ENCODE data around the gene KRT38.

The KRT38 gene

GRCh38 chr17:41420134-41420533 lies 20.6 kb downstream of the KRT38 start:
- H3K4me3 ChIP-seq (ENCODE audit: low read depth, low read length) = no peak overlapping the region
- peaks cover 11% of the 10 kb centered on the region for H3K9me3 ChIP-seq (ENCODE audit: severe bottlenecking)
- H3K36me3 ChIP-seq = no peaks in the 10 kb centered on the region
- peaks cover 100% of the 10 kb centered on the region for H3K27me3 ChIP-seq (ENCODE audit: insufficient read depth, low read depth, severe bottlenecking)
- DNase-seq = no peak
- TF ChIP-seq CTCF (IDR thresholded peaks at IDR 0.05; ENCODE audit: low read depth, low read length) = no peak
- H3K27ac ChIP-seq = no peak overlapping the region

GRCh38 chr17:41419716-41420115 lies 21.1 kb downstream of the KRT38 start:
- no peak overlapping the region for H3K27ac ChIP-seq
- no peak for TF ChIP-seq CTCF (IDR thresholded peaks at IDR 0.05; ENCODE audit: low read depth, low read length)
- no peak for DNase-seq

GRCh38 chr17:41418116-41418860 lies 22.5 kb downstream of the KRT38 start:
- DNase-seq = no peak
- Histone ChIP-seq H3K36me3 (no peaks in the 10 kb centered on the region), H3K4me3 (ENCODE audit: low read depth, low read length) (no peak overlapping the region), H3K9me3 (ENCODE audit: severe bottlenecking) (peaks cover 7% of the 10 kb centered on the region), H3K27me3 (ENCODE audit: insufficient read depth, low read depth, severe bottlenecking) (peaks cover 100% of the 10 kb centered on the region), H3K27ac (no peak overlapping the region)
- TF ChIP-seq CTCF (IDR thresholded peaks at IDR 0.05; ENCODE audit: low read depth, low read length) = no peak

More at GRCh38 chr17:41419716-41420115, 21.1 kb downstream of the KRT38 start:
- H3K4me3 ChIP-seq (ENCODE audit: low read depth, low read length) = no peak overlapping the region
- H3K36me3 ChIP-seq = no peaks in the 10 kb centered on the region
- H3K27me3 ChIP-seq (ENCODE audit: insufficient read depth, low read depth, severe bottlenecking) = peaks cover 100% of the 10 kb centered on the region
- peaks cover 7% of the 10 kb centered on the region for H3K9me3 ChIP-seq (ENCODE audit: severe bottlenecking)

- Histone ChIP-seq H3K9me3 (ENCODE audit: severe bottlenecking) (peaks cover 7% of the 10 kb centered on the region), H3K27ac (no peak overlapping the region), H3K4me3 (ENCODE audit: low read depth, low read length) (no peak overlapping the region), H3K36me3 (no peaks in the 10 kb centered on the region), H3K27me3 (ENCODE audit: insufficient read depth, low read depth, severe bottlenecking) (peaks cover 100% of the 10 kb centered on the region)
- peak; percentile 77 for TF ChIP-seq CTCF (IDR thresholded peaks at IDR 0.05; ENCODE audit: low read depth, low read length)
- no peak for DNase-seq
Measured at GRCh38 chr17:41417576-41418015, 23.2 kb downstream of the KRT38 start.

- no peak for DNase-seq
- Histone ChIP-seq H3K36me3 (no peaks in the 10 kb centered on the region), H3K9me3 (ENCODE audit: severe bottlenecking) (peaks cover 7% of the 10 kb centered on the region), H3K27me3 (ENCODE audit: insufficient read depth, low read depth, severe bottlenecking) (peaks cover 100% of the 10 kb centered on the region), H3K4me3 (ENCODE audit: low read depth, low read length) (no peak overlapping the region), H3K27ac (no peak overlapping the region)
- TF ChIP-seq CTCF (IDR thresholded peaks at IDR 0.05; ENCODE audit: low read depth, low read length) = no peak
Measured at GRCh38 chr17:41417127-41417526, 23.7 kb downstream of the KRT38 start.

- Histone ChIP-seq H3K27ac (no peak overlapping the region), H3K27me3 (ENCODE audit: insufficient read depth, low read depth, severe bottlenecking) (peaks cover 100% of the 10 kb centered on the region), H3K4me3 (ENCODE audit: low read depth, low read length) (no peak overlapping the region), H3K36me3 (no peaks in the 10 kb centered on the region), H3K9me3 (ENCODE audit: severe bottlenecking) (peaks cover 8% of the 10 kb centered on the region)
- TF ChIP-seq CTCF (IDR thresholded peaks at IDR 0.05; ENCODE audit: low read depth, low read length) = no peak
- no peak for DNase-seq
Measured at GRCh38 chr17:41416479-41416878, 24.3 kb downstream of the KRT38 start.

Measured in WERI-Rb-1 (cell line).